HG03432 (cell line): Measurements from ENCODE around the gene ATP8A2.

Source experiments
- ATAC-seq: cut with Tn5 transposase; IDR thresholded peaks from one replicate; pipeline ENCODE4 v1.9.1; 2021; ENCODE audit warnings: mild to moderate bottlenecking, moderate library complexity; ENCODE audit not compliant: unreplicated experiment

ATP8A2 gene

DNA sequence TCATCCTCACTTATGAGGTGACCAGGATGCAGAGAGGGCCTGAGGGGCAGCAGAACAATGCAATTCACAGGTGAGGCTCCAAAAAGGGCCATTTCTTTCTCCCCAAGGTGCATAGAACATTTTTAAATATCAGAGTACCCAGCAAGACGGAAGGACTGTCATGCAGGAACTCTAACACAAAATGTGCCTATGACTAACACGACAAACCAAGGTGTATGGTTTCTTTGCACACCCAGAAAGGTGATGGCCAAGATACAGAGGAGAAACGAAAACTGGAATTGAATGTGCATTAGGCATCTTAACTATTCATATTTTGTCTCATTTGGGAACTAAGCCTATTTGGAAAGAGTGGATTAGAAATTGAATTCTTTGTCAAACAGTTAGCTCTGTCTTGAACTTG, 650.2 kb downstream of the ATP8A2 start:
- ATAC-seq = no peak

DNA sequence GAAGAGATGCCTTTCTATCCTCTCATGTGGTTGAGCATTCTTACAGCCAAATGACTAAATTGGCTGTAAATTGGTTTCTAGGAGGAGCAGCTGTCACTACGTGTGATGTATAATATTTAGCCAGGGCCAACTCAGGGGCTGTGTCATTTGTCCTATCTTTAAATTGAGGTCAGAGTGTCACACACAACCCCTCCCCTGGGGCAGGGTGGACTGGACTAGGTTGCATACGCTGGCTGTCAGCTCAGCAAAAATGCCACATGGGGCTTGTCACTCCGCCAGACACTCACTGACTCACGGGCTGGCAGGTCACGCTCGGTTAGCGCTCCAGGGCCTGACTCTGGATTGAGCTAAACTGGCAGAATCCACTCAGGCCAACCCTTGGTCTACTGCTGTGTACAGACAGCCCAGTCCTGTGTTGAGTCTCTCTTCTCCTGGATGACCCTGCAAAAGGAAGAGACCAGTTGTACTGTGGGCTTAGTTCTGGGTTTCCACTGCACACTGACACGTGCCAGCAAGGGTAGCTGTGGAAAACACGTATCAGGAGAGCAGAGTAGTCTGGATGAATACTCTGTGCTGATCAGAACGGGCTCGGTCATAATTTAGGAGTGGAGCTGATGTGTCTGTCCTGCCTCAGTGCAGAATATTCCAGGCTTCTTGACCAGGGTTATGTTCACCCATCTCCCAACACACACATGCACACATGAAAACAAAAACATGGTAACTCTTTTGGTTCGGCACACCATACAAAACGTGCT, 650.9 kb downstream of the ATP8A2 start:
- no peak for ATAC-seq

DNA sequence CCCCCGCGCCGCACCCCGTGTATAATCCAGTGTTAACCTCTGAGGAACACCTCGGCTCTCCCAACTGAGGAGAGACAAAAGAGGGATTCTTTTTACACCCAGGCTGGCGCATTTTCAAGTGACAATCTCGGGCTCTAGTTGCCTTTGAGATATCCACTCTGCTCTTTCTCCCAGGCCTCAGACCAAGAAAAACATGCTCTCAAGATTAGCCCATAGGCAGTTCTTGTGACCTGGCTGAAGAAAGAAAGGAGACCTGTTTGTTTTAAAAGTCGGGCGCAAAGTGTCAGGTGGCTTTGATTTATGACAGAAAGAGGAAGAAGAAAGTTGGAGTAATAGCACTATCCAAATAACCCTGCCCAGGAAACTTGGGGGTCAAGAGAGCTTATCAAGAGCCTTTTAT, 652.8 kb downstream of the ATP8A2 start:
- no peak for ATAC-seq

DNA sequence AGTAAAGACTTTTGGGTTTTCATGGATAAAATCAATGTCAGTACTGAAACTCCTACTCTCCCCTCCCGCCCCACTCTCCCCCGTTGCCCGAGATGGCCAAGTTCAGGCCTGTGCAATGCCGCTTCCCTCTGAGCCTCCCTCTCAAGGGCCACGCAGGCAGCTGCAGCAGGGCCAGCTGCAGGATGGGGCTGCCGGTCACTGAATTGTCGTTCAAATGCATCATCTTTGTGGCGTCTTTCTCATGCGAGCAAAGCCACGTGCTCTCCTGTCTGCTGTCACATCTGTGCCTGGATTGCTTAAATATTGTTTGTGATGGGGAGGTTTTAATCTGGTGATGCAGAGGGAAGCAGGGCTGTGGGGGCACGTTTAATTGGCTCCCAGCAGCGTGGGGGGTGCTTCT, 653.4 kb downstream of the ATP8A2 start:
- ATAC-seq = no peak

DNA sequence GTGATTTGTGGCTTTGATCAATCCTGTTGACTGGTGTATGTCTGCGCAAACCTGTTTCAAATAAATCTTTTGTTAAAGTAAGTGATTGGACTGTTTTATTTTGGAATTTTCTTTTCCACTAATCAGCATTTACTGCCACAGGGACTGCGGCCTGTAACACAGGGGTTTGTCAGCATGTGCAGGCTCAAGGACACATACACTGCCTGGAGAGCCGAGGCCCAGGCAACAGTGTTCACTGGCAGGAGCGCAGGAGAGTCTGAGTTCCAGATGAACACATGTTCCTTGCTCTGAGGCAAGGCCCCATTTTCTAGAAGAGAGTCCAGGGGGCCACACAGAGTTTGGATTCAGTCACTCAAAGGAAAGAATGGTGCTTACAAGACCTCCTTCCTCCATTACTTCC, 654.0 kb downstream of the ATP8A2 start:
- no peak for ATAC-seq

DNA sequence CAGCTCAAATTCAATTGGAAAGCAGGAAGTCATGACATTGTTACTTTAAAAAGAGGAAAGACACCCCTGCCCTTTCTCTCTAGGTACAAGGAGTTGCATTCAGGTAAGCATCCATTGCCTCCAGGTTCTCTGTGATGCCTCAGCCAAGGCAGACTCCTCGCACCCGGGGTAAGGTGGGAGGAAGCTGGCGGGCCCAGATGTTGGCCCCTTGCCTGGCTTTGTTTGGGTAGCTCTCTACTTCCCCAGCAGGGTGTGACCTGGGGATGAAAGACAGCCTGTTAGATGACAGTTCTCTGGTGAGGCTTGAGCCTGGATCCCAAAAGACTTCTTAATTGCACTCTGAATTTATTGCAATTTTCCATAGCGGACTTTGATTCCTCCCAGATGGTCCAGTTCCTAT, 654.4 kb downstream of the ATP8A2 start:
- no peak for ATAC-seq

DNA sequence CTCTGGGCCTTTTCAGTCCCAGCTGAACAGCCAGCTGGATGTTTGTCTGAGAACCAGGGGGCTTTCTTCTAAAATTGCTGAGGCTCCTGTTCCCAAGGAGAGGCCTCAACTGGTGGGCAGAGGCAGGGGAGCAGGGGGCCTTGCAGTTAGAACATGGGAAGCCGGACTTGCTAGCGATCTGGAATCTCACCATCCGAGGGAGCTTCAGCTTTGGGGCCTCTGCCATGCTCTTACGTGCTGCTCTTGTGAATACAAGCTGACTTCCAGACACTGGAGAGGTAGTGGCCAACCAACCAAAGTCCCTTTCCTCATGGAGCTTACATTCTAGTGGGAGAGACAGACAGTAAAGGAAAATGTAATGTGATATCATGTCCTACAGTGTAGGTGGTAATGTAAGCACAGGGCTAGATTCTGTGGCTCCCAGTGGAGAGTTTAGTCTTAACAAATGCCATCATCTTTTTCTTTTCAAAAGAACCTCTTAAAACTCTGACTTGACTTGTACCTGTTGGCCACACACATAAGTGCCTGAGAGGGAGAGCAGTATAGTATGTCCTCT, 657.9 kb downstream of the ATP8A2 start:
- no peak for ATAC-seq

DNA sequence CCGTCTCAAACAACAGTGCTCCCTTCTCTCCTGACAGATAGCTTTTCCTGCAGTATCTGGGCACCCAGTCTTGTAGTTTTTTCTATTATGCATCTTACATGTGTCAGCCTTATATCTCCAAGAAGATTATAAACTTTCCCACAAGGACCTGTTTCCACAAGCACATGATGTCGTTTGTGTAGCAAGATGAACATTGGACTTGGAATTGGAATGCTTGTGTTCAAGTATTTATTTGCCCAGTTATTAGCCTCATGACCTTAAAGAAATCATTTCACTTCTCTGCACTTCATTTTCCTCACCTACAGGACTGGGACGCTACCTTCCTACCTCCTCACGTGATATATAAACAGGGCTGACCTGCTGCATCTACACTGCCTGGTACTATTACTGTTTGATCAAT, 658.6 kb downstream of the ATP8A2 start:
- no peak for ATAC-seq

DNA sequence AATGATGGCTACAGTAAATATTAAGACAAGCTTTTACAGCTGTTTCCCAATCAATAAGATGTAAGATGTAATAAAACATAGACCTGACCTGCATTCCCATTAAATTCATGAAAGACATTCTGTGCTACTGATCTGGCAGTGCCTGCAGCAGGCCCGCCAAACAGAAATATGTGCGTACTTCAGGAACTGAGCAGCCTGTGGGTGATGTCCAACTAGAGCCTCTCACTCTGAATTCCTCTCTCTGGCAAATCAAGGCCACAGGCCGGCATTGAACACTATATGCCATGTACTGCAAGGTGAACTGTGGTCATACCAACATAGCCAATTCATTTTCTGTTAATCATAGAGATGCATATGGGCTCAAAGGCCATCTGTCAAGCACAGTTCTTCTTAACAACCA, 662.2 kb downstream of the ATP8A2 start:
- no peak for ATAC-seq

DNA sequence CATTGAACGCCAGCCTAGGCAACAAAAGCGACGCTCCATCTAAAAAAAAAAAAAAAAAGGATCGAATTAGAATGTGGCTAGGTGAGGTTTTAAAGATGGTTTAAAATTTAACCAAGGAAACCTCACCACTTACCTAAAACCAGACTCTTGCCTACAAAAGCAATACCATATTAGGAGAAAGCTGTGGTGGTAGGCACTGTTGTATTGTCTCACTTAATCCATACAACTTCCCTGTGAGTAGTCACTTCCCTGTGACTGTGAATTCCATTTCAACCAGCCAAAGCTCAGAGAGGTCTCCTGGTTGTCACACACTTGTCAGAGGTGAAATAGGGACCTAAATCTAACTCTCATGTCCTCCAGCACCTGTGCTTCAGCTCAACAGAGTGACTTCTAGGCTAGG, 664.6 kb downstream of the ATP8A2 start:
- no peak for ATAC-seq

DNA sequence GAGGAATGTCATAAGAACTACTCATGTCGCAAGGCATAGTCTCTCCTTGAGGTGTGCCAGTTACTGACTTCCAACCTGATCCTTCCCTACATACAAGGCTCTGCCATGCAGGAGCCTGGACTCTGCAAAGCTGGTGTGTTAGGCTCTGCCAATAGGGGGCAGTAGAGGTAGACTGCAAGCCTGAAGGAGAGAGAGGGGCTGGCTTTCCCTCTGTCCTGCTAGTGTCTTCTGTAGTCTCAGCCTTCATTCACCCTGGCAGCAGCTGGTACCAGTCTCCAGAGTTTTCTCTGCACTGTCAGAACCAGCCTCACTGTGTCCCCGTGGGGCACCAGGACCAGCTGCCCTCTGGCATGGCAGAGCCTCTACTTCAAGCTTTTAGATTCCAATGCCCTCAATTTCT, 665.5 kb downstream of the ATP8A2 start:
- ATAC-seq = no peak

DNA sequence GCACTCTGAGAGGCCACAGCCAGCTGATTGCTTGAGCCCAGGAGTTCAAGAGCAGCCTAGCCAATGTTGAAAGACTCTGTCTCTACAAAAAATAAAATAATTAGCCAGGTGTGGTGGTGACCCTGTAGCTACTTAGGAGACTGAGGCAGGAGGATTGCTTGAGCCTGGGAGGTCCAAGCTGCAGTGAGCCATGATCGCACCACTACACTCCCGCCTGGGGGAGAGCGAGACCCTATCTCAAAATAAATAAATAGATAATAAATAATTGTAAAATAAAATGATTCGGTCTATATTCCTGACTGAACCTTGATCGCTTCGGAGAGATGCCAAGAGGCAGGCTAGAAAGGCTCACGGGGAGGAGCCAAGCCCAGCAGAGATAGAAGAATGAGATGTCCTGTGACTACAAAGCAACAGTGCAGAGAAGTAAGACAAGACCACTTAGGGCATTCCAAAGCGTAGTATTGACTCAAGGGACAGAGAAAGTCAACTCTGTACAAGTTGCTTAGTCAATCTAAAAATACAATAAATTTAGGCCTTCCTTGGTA, 667.2 kb downstream of the ATP8A2 start:
- no peak for ATAC-seq

DNA sequence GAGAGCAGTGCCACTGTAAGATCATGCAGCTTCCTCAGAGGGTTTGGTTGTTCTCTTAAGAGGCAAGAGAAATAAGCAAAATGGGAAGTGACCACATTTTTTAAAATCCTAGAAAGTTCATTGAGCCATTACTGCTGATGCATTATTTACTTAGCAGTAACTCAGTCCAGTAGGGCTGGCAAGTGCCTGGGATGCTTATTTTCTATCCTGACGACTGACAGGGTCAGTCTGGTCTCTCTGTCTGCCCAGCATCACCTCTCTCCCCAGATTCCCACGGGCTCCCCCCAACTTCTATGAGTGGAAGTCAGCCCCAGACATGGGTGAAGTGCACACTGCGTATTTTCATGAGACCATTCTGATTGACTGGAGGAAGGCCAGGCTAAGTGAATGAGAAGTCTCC, 669.7 kb downstream of the ATP8A2 start:
- no peak for ATAC-seq

DNA sequence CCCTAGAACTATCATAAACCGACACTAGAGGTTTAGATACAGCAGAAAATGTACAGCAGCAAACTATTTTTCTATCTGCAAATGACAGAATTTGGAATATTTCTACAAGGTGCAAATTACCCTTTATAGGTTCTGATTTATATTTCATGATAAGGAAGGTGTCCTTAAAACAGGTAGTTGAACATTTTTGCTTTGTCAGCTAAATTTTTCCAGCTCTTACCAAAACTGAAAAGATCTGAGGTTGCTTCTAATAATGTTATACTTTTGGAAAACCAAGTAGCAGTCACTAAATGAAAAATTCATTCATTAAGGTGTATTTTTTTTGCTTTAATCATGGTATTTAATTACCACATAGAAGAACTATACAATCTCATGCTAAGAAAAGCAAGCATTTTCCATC, 671.0 kb downstream of the ATP8A2 start:
- no peak for ATAC-seq

DNA sequence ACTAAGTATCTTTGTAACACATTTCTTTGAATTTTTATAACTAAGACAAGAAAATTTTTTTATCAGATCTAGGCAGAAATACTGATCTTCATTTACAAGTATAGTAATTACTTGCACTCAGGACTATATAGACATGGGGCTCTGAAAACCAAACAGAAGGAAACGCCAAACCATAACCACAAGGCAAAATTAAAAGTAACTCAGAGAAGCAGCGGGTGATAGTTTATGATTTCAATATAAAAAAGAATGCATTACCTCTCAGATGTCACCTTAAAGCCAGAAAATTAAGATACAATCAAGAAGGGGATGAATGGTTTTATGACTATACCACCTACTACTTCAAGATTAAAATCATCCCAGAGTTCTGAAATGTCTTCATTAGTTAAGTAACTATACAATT, 673.4 kb downstream of the ATP8A2 start:
- no peak for ATAC-seq

DNA sequence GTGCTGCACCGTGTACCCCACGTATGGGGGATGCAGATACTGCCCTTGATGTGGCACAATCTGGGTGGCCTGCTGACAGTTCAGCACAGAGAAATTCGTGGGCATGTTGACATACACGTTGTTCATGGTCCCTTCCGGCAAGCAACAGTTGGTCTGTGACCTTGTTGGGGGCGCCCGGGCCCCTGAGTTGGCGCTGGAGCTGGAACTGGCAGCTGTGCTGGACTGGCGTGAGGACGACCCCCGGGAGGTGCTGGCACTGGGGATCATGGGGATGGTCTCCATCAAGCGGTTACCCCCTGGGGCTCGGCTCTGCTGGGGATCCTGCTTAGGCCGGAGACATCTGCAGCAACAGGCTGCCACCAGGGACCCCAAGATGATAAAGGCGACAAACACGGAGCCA, 674.9 kb downstream of the ATP8A2 start:
- ATAC-seq = no peak

DNA sequence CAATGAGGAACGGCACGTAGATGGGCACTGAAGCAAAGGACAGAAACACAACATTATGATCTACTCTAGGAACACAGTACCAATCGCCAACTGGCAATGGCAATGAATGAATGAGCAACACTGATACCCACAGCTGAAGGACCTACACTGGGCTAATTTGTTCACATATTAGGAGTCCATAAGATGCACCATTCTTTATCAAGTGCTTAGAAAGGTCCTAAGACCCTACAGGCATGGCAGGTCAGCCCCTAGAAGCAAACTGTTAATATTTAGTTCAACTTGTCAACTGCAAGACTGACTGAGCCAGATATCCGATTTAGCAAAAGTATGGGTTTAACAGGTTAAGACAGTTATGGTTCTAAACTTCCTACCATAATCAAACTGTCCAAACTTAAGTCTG, 675.3 kb downstream of the ATP8A2 start:
- ATAC-seq = no peak

DNA sequence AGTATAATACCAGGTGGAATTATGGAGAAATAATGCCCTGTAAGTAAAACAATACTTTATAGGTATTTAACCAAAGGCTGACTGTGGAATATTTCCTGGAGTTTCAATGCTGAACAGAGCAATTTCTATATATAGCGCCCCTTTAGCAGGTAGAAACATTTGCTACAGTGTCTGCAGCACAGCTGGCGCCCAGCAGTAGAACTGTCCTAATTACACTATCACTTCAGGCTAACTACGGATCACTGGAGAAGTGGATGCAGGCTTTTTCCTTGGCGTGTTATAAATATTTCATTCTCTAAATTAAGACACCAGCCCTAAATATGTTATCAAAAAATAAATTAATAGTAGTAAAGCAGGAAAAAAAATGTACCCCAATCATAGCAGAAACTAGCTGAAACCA, 677.0 kb downstream of the ATP8A2 start:
- no peak for ATAC-seq

DNA sequence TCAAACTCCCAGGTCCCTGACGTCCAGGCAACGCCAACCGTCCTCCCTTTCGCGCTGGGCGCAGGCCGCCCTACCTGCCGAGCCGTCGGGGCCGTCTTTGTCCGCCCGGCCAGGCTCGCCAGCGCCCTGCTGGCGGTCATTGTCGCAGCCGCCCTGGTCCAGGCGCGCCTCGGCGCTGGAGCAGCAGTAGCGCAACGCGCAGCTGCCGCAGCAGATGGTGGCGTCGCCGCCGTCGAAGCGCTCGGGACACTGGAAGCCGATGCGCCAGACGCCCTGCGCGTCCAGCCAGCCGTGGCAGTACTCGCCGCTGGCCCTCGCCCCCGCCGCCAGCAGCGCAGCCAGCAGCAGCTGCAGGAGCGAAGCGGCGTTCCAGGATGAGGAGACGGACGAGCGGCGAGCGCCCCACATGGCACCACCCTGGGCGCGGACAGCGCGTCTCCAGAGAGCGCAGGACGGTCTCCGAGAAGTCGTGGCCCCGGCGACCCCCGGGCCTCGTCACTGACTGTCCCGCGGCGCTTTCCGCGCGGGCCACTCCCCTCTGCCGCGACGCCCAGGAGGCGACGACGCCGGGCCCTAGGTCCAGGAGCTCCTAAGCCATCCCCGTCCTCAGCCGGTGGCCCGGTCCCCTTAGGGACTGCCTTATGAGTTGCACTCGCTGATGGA, 678.9 kb downstream of the ATP8A2 start:
- ATAC-seq = no peak

DNA sequence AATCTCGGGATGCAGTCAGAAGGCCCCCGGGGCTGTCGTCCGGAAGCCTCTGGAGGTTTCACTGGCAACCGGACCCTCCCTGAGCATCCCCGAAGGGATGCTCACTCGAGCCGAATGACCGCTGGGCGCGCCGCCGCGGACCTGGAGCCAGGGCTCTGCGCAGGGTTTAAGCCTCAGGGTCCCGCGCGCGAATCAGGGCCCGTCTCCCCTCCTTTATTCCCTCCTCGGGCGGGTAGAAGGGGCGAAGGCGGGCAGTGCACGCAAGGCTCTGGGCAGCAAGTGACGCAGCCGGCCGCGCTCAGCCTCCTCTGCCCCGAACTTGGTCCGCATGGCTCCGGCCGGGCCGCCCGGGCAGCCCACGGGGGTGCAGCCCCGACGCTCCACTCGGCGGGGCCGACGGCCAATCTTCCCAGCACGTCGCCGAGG, 679.5 kb downstream of the ATP8A2 start:
- no peak for ATAC-seq

DNA sequence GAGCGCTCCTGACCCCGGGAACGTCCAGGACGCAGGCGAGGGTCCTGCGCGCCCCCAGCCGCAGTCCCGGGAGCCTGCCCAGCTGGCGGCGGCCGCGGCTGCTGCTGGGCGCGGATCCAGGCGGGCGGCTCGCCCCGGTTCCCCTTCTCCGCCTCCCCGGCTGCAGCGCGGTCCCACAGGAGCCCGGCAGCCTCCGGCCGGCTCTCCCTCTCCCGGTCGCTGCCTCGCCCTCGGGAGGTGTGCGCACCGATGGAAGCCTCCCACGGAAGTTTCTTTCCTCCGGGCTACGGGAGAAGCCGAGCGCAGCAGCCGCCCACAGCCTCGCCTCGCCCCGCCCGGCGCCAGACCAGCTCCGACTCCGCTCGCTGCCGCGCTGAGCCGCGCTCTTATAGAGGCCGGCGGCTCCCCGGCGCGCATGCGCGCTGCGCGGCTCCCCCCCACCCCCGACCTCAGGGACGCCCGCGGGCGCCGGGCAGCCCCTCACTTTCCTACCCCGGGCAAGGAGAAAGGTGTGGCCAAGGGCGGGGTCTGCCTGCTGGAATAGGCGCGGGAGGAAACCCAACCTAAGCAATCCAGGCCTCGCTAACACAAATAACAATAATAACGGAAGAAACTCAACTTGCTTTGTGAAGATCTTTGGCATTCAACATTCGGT, 680.0 kb downstream of the ATP8A2 start, which contains the start of gene SHISA2:
Gene SHISA2, minus strand, starts transcription at position 360 of the 655 bp plus-strand sequence. CDS start 1,041 bp downstream, outside the sequence.
- ATAC-seq = no peak
